Glutamatergic neuron (in vitro differentiated cells): Measurements from ENCODE around the gene TOX2. TPM values are rescaled to one million over a fixed set of nuclear protein-coding genes. Genes with fewer than 3 reads are reported as not detected.
"Not testable (repeated sequence)": the region's sequence is repeated elsewhere in the genome, so short reads cannot be mapped to it uniquely, and the experiment has no call there.

Experiments used
- DNase-seq: peaks from one replicate; pipeline ENCODE4 v3.0.0; 2022
- H3K27ac Mint-ChIP-seq: one replicate; pipeline ENCODE4 v1.8.0; 2020; ENCODE audit warnings: mild to moderate bottlenecking, mixed read lengths, inconsistent platforms; ENCODE audit not compliant: unreplicated experiment
- H3K27me3 Mint-ChIP-seq: one replicate; pipeline ENCODE4 v1.8.0; 2020; ENCODE audit warnings: mild to moderate bottlenecking, moderate library complexity, mixed read lengths, inconsistent platforms; ENCODE audit not compliant: unreplicated experiment
- H3K36me3 Mint-ChIP-seq: one replicate; pipeline ENCODE4 v1.8.0; 2020; ENCODE audit warnings: mild to moderate bottlenecking, mixed read lengths, inconsistent platforms; ENCODE audit not compliant: unreplicated experiment
- H3K4me1 Mint-ChIP-seq: one replicate; pipeline ENCODE4 v1.8.0; 2020; ENCODE audit warnings: mild to moderate bottlenecking, low read depth, mixed read lengths, inconsistent platforms; ENCODE audit not compliant: unreplicated experiment
- H3K4me3 Mint-ChIP-seq: one replicate; pipeline ENCODE4 v1.8.0; 2020; ENCODE audit warnings: mild to moderate bottlenecking, mixed read lengths, inconsistent platforms; ENCODE audit not compliant: unreplicated experiment
- H3K9me3 Mint-ChIP-seq: one replicate; pipeline ENCODE4 v1.8.0; 2020; ENCODE audit warnings: mild to moderate bottlenecking, moderate library complexity, mixed read lengths, inconsistent platforms; ENCODE audit not compliant: unreplicated experiment
- total RNA-seq: library from RNA; stranded (reverse); fragmentation: NEBNext Ultra II Directional; extraction: Animal tissue kit (Norgen Biotek cat#: 25700); gene quantifications from one replicate; pipeline ENCODE4 v1.2.1, GENCODE V29; 2021; ENCODE audit not compliant: unreplicated experiment
- TF ChIP-seq, protein P1 (sequence below): fragments of 200-600 bp; sonication (generic); IDR thresholded peaks from one replicate; pipeline ENCODE4 v1.5.0; 2021; ENCODE audit not compliant: partially characterized antibody, unreplicated experiment

TOX2 gene
- total RNA-seq, 1 donor from 2014 or later = 11.0 TPM

DNA sequence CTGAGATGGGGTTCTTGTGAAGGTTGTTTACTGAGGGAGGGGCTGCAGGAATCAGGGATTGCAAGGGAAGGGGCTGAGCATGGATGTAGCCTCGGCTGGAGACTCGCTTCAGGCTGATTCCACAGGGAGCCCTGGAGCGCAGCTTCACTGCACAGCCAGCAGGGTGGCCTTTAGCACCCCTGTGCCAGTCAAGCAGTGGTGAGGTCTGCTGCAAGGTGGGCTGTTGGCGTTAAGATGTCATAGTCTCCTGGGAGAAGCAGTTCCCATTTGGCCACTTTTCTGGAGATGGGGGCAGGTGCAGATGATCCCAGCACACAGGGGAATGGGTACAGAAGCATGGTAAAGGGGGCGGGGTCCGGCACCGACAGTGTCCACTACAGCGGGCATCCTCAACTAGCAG, 126.3 kb downstream of the TOX2 start:
- H3K4me3 Mint-ChIP-seq = no peak overlapping the region
- no peaks in the 10 kb centered on the region for H3K36me3 Mint-ChIP-seq
- TF ChIP-seq, protein P1, sequence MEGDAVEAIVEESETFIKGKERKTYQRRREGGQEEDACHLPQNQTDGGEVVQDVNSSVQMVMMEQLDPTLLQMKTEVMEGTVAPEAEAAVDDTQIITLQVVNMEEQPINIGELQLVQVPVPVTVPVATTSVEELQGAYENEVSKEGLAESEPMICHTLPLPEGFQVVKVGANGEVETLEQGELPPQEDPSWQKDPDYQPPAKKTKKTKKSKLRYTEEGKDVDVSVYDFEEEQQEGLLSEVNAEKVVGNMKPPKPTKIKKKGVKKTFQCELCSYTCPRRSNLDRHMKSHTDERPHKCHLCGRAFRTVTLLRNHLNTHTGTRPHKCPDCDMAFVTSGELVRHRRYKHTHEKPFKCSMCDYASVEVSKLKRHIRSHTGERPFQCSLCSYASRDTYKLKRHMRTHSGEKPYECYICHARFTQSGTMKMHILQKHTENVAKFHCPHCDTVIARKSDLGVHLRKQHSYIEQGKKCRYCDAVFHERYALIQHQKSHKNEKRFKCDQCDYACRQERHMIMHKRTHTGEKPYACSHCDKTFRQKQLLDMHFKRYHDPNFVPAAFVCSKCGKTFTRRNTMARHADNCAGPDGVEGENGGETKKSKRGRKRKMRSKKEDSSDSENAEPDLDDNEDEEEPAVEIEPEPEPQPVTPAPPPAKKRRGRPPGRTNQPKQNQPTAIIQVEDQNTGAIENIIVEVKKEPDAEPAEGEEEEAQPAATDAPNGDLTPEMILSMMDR = peak; percentile 27
- peaks cover 33% of the 10 kb centered on the region for H3K4me1 Mint-ChIP-seq
- peaks cover 22% of the 10 kb centered on the region for H3K9me3 Mint-ChIP-seq
- peaks cover 15% of the 10 kb centered on the region for H3K27me3 Mint-ChIP-seq
- no peak for DNase-seq
- no peak overlapping the region for H3K27ac Mint-ChIP-seq

- peaks cover 14% of the 10 kb centered on the region for H3K4me1 Mint-ChIP-seq
- not testable (repeated sequence) for DNase-seq, H3K27me3 Mint-ChIP-seq, H3K27ac Mint-ChIP-seq, H3K36me3 Mint-ChIP-seq, H3K4me3 Mint-ChIP-seq, H3K9me3 Mint-ChIP-seq
Measured at GRCh38 chr20:44044712-44045111, 130.1 kb downstream of the TOX2 start.

DNA sequence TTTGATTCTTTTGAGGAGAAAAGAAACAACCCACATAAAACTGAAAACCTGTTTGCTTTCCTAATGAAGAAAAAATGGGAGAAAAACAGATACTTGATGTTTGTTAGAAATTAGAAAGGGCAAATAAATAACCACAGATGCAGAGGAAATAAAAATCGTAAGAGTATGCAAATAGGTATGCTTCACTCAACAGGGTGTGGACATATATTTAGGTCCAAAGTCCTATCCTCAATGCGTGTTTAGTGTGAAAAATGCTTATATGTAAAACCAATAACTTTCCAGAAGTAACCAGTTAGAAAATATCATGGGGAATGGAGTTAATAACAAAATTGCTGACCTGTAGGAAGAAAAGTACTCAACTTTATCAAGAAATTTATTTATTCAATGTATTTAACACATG, 135.7 kb downstream of the TOX2 start:
- H3K4me3 Mint-ChIP-seq = no peak overlapping the region
- no peak for DNase-seq
- no peaks in the 10 kb centered on the region for H3K4me1 Mint-ChIP-seq
- TF ChIP-seq, protein P1 = no peak
- H3K27ac Mint-ChIP-seq = no peak overlapping the region
- H3K27me3 Mint-ChIP-seq = peaks cover 5% of the 10 kb centered on the region
- no peaks in the 10 kb centered on the region for H3K9me3 Mint-ChIP-seq
- H3K36me3 Mint-ChIP-seq = no peaks in the 10 kb centered on the region

DNA sequence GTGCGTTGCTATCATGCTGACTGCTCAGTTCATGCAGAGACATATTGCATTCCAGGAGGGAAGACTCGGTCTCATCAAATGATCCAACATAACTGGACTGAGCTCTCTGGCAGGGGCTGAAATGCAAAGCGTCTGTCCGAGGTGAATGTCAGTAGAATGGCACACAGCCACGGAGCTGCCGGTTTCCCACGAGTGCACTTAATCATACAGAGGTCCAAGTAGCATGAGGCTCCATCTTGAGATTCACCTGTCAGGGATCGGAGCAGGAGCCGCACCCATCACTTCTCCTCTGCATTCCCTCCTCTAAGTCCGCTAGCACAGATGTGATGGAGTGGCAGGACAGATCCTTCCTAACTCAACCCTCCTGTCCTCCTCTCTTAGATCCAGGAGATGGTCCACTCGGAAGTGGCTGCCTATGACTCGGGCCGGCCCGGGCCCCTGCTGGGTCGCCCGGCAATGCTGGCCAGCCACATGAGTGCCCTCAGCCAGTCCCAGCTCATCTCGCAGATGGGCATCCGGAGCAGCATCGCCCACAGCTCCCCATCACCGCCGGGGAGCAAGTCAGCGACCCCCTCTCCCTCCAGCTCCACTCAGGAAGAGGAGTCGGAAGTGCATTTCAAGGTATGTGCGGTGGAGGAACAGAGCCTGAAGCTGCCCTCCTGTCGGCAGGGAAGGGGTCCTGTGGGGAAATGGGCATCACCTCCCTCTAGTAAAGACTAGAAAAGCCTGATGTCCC, 136.4 kb downstream of the TOX2 start:
- DNase-seq = no peak
- no peak overlapping the region for H3K4me3 Mint-ChIP-seq
- H3K9me3 Mint-ChIP-seq = no peaks in the 10 kb centered on the region
- no peak overlapping the region for H3K27ac Mint-ChIP-seq
- H3K27me3 Mint-ChIP-seq = peaks cover 5% of the 10 kb centered on the region
- no peaks in the 10 kb centered on the region for H3K4me1 Mint-ChIP-seq
- no peaks in the 10 kb centered on the region for H3K36me3 Mint-ChIP-seq
- TF ChIP-seq, protein P1 = no peak

DNA sequence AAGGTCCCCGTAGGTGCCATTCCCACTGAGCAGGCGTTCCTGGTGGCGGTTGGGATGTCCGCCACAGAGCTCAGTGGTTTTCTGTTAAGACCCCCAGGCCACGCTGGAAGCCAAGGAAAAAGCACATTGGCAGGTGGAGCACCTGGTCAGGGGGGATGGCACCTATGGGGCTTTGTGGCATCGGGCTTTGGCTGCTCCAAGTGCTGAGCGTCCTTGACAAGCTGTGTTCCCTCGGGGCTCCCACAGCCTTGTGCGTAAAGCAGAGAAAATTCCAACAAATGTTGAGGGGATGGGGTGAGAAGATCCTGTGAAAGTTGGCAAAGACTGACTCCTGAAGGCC, 137.0 kb downstream of the TOX2 start:
- TF ChIP-seq, protein P1 = no peak
- no peak overlapping the region for H3K4me3 Mint-ChIP-seq
- H3K4me1 Mint-ChIP-seq = no peaks in the 10 kb centered on the region
- no peak for DNase-seq
- peaks cover 5% of the 10 kb centered on the region for H3K27me3 Mint-ChIP-seq
- H3K27ac Mint-ChIP-seq = no peak overlapping the region
- no peaks in the 10 kb centered on the region for H3K36me3 Mint-ChIP-seq
- no peaks in the 10 kb centered on the region for H3K9me3 Mint-ChIP-seq
